GM19468 (cell line): ENCODE results near the gene CYP24A1.

ENCODE experiments used
- ATAC-seq: cut with Tn5 transposase; IDR thresholded peaks from one replicate; pipeline ENCODE4 v1.9.1; 2021; ENCODE audit warnings: mild to moderate bottlenecking, moderate library complexity, moderate number of reproducible peaks; ENCODE audit not compliant: unreplicated experiment; ENCODE audit errors: extremely low read depth

The CYP24A1 gene

DNA sequence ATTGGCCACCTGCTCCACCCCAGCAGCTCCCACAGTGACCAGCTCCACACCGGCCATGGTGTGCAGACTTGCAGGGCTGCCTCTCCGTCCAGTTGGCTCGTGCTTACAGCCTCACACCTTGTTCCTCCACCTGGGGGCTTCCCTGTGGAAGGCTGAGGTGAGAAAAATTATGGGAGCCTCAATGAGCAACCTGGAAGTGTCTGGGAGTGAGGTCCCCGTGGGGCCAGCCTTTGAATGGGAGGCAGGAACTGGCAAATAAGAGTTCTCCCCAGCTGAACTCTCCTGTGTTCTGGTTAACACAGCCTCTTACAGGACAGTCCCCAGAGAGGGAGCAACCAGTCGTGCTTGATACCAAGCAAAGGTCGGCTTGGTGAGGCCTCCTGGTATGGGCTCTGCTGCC, 30.3 kb upstream of the CYP24A1 start:
- ATAC-seq, result no peak

DNA sequence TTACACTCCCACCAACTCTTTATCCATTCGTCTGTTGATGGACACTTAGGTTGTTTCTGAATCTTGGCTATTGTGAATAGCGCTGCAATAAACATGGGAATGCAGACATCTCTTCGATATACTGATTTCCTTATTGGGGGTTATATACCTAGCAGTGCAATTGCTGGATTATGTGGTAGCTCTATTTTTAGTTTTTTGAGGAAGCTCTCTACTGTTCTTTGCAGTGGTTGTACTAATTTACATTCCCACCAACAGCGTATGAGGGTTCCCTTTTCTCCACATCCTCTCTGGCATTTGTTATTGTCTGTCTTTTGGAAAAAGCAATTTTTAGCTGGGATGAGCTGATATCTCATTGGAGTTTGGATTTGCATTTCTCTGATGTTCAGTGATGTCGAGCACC, 29.5 kb upstream of the CYP24A1 start:
- ATAC-seq, result no peak

DNA sequence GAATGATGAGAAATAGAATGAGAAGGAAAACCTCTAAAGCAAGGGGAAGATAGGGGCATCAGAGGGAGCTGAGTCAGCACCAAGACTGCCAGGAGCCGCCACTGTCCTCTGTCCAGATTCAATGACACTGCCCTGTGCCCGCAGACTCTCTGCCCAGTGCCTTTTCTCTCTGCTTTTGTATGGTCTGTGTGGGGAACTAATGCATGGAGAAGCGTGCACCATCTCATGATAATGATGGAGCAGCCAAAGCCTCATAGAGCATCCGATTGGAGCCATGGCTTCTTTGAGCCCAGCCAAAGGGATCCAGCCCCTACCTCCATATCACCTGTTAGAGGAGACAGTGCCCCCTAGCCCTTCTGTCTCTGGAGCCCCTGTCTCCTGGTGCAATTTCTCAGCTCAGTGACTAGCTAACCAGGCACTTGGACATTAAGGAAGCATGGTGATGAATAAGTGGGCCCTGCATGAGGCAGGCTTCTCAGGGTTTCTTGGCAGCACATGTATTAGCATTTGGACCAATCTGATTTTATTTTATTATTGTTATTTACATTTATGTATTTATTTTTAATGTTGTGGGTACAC, 27.6 kb upstream of the CYP24A1 start:
- no peak for ATAC-seq

DNA sequence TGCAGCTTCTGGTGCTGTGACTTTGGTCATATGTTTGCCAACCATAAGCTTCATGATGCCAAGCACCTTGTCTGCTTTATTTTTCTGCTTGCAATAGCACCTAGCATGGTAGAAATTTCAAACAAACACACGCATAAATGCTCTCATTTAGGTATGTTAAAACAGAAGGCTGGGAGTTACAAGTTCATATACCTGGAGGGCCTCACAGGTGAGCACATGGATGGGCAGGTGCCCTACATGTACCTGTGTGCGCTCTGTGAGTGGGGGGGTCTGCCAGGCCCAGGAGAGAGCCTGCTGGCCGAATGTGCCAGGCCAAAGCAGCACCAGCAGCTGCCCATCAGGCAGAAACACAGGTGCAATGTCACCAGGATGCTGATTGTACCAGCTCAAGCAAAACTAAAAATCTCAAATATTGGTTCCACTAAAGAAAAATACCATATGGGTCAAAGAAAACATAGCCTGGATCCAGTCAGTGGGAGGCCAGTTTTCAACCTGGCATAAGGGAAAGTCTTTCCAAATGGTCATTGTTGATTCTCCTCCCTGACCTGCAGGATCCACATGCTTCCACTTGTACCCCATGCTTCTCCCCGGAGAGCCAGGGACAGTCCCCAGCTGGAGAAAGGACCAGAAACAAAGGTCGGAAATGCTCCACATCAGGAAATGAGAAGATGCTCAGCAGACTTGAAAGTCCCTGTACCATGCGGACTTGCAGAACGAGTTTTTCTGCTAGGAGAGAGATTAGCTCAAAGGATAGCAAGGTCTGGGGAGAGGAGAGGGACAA, 26.9 kb upstream of the CYP24A1 start:
- ATAC-seq, result no peak

DNA sequence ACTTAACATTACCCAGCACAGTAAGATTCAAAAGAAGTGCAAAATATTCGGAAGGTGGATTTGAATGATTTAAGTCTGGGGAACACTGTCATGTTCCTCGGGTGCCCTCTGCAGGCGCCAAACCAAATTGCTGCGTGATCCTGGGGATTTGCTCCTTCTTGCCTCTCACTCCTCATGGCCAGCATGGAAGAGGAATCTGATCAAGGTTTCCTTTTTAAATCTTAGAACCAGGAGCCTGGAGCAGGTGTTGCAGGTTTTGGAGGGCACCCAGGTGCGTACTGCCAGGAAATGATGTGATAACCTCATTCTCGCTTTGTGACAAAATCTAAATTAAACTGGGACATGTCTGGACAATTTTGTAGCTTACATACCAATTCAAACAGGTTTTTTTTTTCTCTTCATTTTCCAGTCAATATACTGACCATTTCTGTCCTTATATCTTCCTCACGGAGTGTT, 26.0 kb upstream of the CYP24A1 start:
- ATAC-seq, result no peak

DNA sequence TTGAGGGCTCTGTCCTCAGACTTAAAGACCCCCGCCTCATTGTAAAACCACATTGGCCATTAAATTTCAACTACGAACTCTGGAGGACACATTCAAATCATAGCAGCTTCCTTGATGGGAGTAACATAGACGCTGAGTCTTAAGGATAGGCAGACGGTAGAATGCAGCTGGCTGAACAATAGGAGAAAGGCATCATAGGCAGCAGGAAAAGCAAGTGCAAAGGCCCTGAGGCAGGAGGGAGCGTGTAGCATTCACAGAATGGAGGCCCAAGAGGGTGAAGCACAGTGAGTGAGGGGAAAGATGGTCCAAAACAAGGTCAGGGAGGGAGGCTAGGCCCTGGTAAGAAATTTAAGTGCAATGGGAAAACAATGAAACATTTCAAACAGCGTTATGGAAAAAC, 25.5 kb upstream of the CYP24A1 start:
- no peak for ATAC-seq

DNA sequence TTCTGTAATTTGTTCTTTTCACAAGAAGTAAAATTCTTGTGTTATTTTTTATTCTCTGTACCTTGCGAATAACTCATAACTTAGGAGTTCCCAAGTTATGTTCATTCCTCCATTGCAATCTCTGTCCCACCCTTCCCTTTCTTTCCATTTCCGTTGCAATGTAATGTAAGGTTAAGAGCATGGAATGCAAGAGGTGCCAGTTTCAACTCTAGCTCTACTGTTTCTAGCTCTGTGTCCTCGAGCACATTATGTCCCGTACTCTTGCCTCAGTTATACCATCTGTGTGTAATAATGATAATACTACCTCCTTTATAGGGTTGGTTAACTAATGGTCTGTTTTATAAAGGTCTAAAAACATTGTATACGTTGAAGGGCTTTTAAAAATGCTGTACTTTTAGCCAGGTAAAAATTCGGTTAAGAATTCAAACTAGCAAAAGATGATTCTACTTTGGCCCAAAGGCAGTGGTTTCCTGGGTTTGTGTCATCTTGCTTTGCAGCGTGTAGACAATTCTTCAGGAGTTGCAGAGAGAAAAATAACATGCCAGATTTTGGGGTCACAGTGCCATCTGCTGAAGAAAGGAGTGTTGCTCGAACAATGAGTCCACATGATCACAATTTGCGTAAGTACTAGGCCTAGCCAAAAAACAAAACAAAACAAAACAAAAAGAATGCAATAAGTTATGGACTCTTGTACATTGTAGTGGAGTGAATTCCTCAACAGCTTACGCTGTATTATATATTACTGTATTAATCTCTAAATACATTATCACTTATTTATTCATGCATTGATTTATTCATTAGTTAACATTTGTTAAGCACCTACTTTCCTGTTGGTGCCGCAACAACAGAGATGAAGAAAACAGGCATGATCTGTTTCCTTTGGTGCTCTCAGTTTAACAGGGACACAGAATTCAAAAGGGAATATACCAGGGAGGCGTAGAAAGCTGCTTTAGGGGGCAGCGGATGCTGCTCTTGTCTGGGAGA, 24.1 kb upstream of the CYP24A1 start:
- ATAC-seq, result no peak

DNA sequence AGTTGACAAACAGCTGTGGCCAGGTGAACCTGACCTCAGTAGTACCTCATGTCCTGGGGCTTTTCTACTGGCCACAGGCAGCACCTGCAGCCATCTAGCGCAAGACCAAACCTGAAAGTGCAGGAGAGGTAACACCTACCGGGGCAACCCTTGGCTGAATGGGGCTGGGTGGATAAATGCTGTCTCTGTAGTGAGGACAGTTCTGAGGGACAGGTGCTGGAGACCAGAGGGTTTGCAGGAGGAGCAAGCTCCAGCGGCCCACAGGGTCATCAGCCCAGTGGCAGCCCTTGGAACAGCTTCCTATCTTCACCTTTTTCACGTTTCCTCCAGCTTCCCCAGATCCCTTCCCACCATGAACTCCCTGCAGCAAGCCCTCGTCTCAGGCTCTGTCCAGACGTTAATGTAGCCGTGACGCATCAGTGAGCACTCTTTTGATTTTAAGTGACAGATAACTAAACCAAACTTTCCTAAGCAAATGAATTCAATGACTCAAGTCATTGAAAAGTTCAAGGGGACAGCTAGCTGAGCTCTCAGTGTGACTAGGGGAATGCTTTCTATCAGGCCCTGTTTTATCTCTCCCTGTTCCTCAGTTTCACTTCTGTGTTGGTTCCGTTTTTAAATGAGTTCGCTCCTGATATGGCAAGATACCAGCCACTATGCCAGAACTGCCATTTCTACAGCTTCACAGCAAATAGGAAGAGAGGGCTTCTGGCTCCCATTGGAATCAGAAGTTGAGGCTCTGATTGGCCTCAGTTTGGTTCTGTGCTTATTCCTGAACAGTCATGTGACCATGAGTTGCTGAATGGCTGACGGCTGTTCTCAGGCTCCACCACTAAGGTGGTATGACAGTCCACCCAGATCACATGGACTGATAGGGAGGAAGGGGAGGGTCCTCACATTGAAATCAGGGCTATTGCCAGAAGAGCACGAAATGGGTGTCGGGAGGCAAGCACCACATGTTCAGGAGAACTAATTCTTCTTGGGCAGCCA, 22.0 kb upstream of the CYP24A1 start:
- no peak for ATAC-seq

DNA sequence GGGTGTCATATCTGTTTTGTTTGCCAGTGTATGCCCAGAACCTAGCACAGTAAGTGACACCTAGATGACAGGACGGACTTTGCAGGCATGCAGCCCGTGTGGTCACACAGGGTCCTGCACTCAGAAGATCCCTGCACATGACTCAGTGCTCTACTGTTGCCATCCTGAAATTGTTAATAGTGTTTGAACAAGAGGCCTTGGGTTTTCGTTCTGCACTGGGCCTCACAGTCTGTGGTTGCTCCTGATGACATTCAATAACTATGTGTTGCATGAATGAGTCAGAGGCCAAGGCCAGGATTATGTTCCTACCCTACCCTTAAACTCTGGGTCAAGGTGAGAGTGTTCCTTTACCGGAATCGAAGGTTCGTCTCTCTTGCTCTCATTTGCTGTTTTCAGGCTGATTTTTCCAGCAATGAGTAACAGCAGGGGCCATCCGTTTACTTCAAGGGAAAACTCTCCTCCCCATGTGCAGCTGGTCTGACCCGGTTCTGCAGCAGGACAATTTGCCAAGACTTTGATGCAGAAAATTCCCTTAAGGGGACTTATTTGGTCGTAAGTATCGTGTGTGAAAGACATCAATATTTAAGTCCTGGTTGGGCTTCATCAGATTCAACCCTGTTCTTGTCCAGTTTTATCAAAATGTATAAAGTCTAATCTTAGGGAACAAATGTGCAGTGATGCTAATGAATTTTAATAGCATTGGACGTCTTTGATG, 21.1 kb upstream of the CYP24A1 start:
- no peak for ATAC-seq

DNA sequence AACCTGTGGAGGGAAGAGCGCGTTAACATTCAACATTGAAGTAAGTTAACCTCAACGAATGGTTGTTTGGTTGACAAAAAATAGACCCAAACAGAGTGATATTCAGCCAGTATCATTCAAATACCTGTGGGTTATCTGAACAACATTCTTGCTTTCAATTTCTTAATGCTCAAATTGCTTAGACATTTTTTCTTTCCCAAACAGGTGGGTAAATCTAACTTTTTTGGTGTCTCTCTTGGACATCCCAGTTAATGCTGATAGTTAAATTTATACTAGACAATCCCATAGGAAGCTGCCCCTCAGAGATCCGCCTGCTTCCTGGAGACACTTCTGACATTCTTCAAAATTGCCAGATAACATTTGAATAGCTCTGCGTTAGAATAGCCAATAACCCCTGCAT, 20.0 kb upstream of the CYP24A1 start:
- no peak for ATAC-seq

DNA sequence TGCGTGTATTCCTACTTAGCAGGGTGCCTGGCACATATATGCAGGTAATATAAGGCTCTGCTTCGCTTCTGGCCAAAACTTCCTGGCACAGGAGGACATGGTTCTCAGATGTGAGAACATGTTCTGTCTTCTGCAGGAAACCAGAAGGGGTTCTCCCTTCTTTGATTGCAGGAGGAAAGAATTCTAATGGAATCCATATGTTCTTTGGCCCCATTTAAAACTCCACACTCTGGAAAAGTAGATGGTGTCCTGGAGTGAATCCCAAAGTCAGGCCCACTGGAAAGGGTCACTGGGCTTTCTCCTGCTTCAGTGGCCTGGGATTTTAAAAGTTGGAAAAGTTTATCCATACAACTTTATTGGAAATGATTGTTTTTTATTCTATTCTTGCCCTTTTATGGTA, 16.4 kb upstream of the CYP24A1 start:
- ATAC-seq, result no peak

DNA sequence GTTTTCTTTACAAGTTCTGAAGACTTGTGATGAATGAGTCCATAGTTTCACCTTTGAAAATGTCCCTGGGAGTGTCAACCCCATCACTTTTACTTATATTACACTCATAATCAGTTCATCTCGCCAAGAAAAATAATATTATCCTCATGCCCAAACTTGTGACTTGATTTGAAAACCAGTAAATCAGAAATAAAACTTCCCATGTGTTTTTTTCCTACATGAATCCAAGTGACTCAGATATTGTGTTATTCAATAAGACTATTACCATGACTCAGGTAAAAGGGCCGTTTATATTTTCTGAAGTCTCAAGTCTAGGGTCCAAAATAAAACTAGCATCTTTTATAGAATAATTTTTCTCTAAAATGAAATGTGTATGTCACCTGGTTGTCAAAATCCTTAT, 15.8 kb upstream of the CYP24A1 start:
- no peak for ATAC-seq

DNA sequence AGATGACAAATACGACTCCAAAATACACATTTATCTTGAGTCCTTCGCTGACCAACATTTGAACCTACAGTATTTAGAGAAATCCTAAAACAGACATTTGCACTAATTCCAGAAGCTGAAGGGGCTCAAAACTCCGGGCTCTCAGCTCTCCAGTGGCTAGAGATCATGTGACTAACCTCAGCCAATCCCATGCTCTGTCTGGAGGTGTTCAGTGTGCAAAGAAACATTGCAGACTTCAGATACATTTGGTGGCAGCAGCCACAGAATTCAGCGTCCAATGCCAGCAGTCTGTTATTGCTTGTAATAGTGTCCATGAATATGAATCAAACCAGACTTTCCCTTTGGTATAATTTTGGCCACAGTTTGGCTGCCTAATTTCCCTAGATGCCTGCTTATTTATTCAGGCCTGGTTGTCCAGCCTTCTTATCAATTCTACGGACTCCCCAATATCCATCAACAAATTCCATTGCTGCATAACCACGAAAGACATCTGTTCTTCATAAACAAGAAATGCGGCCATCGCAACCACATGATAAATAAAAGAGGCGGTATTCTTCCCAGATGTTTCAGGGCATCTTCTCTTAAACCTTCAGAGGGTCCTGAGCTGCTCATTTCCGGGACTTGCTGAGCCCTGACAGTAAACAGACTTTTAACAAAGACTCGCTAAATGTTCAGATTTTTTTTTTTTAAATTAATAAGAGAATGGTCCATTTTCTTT, 14.5 kb upstream of the CYP24A1 start:
- ATAC-seq, result no peak

DNA sequence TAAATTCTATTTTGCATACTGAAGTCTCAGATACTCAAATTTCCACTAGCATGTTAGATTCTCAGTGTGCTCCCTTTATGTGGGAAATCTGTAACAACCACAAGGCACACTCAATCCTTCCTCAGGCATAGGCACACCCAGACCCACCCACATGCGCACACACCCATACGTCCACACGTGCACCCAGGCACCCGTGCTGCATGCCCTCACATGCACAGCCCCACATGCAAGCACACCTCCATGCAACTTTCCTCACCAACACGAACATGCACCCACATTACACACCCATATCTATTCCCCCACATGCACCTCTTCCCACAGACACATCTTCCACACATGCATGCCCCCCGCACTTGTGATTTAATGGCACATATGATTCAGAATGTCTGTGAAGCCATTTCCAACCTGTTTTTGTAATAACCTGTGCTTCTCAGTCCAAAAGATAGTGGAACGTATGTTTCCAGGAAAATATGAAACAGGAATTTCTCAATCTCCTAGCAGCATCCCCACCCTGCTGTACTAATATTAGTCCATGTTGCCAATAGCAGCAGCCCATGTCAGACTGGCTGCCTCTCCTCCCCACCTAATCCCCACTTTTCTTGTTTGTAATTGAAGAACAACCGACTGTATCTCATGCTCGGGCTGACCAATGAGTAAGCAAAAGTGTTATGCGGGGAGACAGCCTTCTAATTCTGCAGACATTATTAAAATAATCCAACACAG, 11.3 kb upstream of the CYP24A1 start:
- no peak for ATAC-seq

DNA sequence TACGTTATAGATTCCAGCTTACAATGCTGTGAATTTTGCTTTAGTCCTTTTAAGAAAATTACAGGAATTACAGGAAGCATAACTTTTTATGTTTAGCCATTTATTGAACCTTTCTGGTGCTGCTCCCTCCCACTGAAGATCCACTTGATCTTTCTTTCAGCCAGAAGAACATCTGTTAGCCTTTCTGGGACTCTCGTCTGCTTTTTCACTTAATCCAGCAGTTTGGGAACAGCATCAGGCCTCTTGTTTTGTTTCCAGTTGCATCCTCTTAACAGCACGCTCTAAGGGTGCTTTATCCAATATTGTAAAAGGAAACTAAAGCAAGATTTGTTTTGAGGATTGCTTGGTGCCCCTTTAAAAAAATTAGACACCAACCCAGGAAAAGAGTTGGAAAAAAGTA, 10.3 kb upstream of the CYP24A1 start:
- ATAC-seq, result no peak

DNA sequence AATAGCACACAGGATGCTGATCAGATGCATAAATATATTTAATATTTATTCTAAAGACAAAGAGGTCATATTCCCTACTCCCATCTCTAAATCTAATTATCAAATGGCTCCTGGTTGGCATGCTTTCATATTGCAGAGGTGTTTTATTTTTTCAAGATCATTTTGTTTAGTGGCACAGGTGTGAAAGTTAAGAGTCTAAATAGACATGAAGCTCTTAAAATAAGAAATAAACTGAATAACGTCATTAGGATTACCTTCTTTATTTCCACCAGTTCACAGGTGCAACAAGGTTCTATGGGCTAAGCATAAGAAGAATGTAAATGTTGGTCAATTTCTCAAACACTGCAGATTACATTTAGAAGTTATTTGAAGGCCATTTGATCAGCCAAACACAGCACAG, 7.1 kb upstream of the CYP24A1 start:
- no peak for ATAC-seq

DNA sequence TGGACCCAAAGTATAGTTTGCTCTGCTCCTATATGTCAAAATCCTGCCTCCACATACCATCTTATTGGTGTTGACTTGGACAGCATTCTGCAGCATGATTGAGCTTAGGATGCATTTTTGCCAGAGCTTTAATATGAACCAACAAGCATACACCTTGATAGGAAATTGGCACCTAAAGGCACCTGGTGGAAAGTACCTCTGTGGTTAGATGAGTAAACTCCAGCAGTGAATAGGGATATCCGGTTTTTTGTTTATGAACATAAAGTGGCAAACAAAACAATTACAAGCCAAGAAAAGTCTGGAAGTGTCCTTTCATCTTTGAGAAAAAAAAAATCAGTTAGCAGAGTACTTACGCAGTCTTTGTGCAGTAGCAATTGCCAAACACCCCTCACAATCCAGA, 6.2 kb upstream of the CYP24A1 start:
- ATAC-seq, result no peak

DNA sequence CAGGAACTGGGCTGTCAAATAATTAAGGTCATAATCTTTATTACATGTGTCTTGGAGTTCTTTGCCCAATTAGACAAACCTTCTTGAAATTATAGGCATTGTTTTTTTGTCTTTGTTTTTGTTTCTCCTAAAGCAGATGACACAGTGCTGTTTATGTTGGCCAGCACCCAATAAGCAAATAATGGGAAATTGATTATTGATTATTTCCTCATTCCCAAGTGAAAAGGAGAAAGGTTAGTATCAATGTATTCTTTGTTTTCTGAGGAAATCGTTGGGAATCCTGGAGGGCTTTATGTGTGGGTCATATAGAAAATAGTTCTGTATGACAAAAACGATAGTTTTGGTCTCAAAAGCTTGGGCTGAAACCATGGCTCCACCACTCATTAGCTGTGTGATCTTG, 4.5 kb upstream of the CYP24A1 start:
- ATAC-seq, result no peak
